Trophoblast cell (in vitro differentiated cells and primary cell): ENCODE results near the gene RGS3.
A peak's percentile ranks its signal among the peaks of the same experiment; 100 is the strongest.

Experiments used
- DNase-seq, 2 donors: peaks; one replicate each; pipeline ENCODE4 v3.0.0-alpha.2; 2016
- H2AFZ ChIP-seq: 2 replicates; pipeline ENCODE4 v1.6.1; 2013; ENCODE audit warnings: low read length, moderate library complexity, mild to moderate bottlenecking; ENCODE audit not compliant: insufficient read depth, poor library complexity
- H2AK5ac ChIP-seq: 2 replicates; pipeline ENCODE4 v1.6.1; 2013; ENCODE audit warnings: mild to moderate bottlenecking, low read length
- H2BK120ac ChIP-seq: 2 replicates; pipeline ENCODE4 v1.6.1; 2013; ENCODE audit warnings: low read length, mild to moderate bottlenecking, moderate library complexity; ENCODE audit not compliant: insufficient read depth, poor library complexity
- H2BK12ac ChIP-seq: 2 replicates; pipeline ENCODE4 v1.6.1; 2013; ENCODE audit warnings: mild to moderate bottlenecking, low read length, moderate library complexity
- H2BK5ac ChIP-seq: 2 replicates; pipeline ENCODE4 v1.6.1; 2013; ENCODE audit warnings: low read length, low read depth, moderate library complexity, mild to moderate bottlenecking; ENCODE audit not compliant: poor library complexity
- H3K14ac ChIP-seq: 2 replicates; pipeline ENCODE4 v1.6.1; 2013; ENCODE audit warnings: mild to moderate bottlenecking, low read length
- H3K18ac ChIP-seq: 2 replicates; pipeline ENCODE4 v1.6.1; 2013; ENCODE audit warnings: mild to moderate bottlenecking, low read length
- H3K23ac ChIP-seq: 2 replicates; pipeline ENCODE4 v1.6.1; 2013; ENCODE audit warnings: low read length
- H3K27ac ChIP-seq: 2 replicates; pipeline ENCODE4 v1.5.1; 2013; ENCODE audit warnings: low read depth, mild to moderate bottlenecking, inconsistent platforms, low read length, moderate library complexity
- H3K27me3 ChIP-seq: 2 replicates; pipeline ENCODE4 v1.6.1; 2013; ENCODE audit warnings: inconsistent platforms, mild to moderate bottlenecking, low read length, moderate library complexity; ENCODE audit not compliant: insufficient read depth
- H3K36me3 ChIP-seq, 2 experiments: 1 replicate in 1 of 2; 2 replicates in 1 of 2; pipeline ENCODE4 v1.6.1; 2013; ENCODE audit warnings: low read length in 2 of 2, mild to moderate bottlenecking in 2 of 2, moderate library complexity in 1 of 2; ENCODE audit not compliant: insufficient read depth in 2 of 2, control insufficient read depth in 1 of 2
- H3K4ac ChIP-seq: 2 replicates; pipeline ENCODE4 v1.6.1; 2013; ENCODE audit warnings: low read depth, mild to moderate bottlenecking, low read length, moderate library complexity
- H3K4me1 ChIP-seq, 2 experiments: 1 replicate in 1 of 2; 2 replicates in 1 of 2; pipeline ENCODE4 v1.6.1; 2013; ENCODE audit warnings: low read length in 2 of 2, mild to moderate bottlenecking in 2 of 2, moderate library complexity in 1 of 2; ENCODE audit not compliant: insufficient read depth in 2 of 2, control insufficient read depth in 1 of 2
- H3K4me2 ChIP-seq: 2 replicates; pipeline ENCODE4 v1.6.1; 2013; ENCODE audit warnings: inconsistent platforms, mild to moderate bottlenecking, low read length, moderate library complexity
- H3K4me3 ChIP-seq: 2 replicates; pipeline ENCODE4 v1.5.1; 2013; ENCODE audit warnings: mild to moderate bottlenecking, low read depth, low read length, inconsistent platforms
- H3K79me1 ChIP-seq: one replicate; pipeline ENCODE4 v1.6.1; 2013; ENCODE audit warnings: low read length
- H3K79me2 ChIP-seq: 2 replicates; pipeline ENCODE4 v1.6.1; 2013; ENCODE audit warnings: low read length, mild to moderate bottlenecking; ENCODE audit not compliant: control insufficient read depth, insufficient read depth, poor library complexity
- H3K9ac ChIP-seq: 2 replicates; pipeline ENCODE4 v1.6.1; 2013; ENCODE audit warnings: mild to moderate bottlenecking, low read length
- H3K9me3 ChIP-seq: 2 replicates; pipeline ENCODE4 v1.6.1; 2013; ENCODE audit warnings: low read depth, mild to moderate bottlenecking, control low read depth, inconsistent platforms, low read length; ENCODE audit not compliant: insufficient read depth
- H4K12ac ChIP-seq: 2 replicates; pipeline ENCODE4 v1.6.1; 2013; ENCODE audit warnings: low read depth, mild to moderate bottlenecking, low read length, moderate library complexity
- H4K8ac ChIP-seq: 2 replicates; pipeline ENCODE4 v1.6.1; 2013; ENCODE audit warnings: low read depth, mild to moderate bottlenecking, low read length, moderate library complexity
- H4K91ac ChIP-seq: one replicate; pipeline ENCODE4 v1.6.1; 2013; ENCODE audit warnings: low read depth, mild to moderate bottlenecking, low read length, moderate library complexity
- WGBS: extraction: QIAGEN DNeasy Blood & Tissue Kit; methylation state at CpG from one replicate; pipeline ENCODE4 v1.1.7; 2013; ENCODE audit warnings: missing lambda C conversion rate; ENCODE audit not compliant: insufficient read length, insufficient coverage; ENCODE audit errors: extremely low coverage; 5-methylcytosine and 5-hydroxymethylcytosine counted together

RGS3 gene

GRCh38 chr9:113588242-113588810 is 124.8 kb downstream of the RGS3 start:
- no CpG with 5 or more reads among the region's 13 CpGs for WGBS
- H3K79me2 ChIP-seq = no peaks in the 10 kb centered on the region
- no peak overlapping the region for H3K14ac ChIP-seq
- no peak overlapping the region for H2AFZ ChIP-seq
- no peak for DNase-seq
- no peaks in the 10 kb centered on the region for H3K9me3 ChIP-seq
- no peak overlapping the region for H2BK120ac ChIP-seq
- no peak overlapping the region for H3K9ac ChIP-seq
- H2BK5ac ChIP-seq = no peak overlapping the region
- H2AK5ac ChIP-seq = no peak overlapping the region
- H3K4me2 ChIP-seq = no peak overlapping the region
- no peak overlapping the region for H3K27ac ChIP-seq
- H4K91ac ChIP-seq = peak overlapping the region; percentile 6
- no peak overlapping the region for H3K4ac ChIP-seq
- H3K23ac ChIP-seq = no peak overlapping the region
- no peak overlapping the region for H3K4me3 ChIP-seq
- no peak overlapping the region for H3K18ac ChIP-seq
- H3K79me1 ChIP-seq = peaks cover 2% of the 10 kb centered on the region
- no peak overlapping the region for H4K8ac ChIP-seq
- peaks cover 6 to 9% of the 10 kb centered on the region in 2 experiments for H3K4me1 ChIP-seq
- H3K27me3 ChIP-seq = no peaks in the 10 kb centered on the region
- peak overlapping the region; percentile 28 for H2BK12ac ChIP-seq
- peaks cover 23 to 32% of the 10 kb centered on the region in 2 experiments for H3K36me3 ChIP-seq
- no peak overlapping the region for H4K12ac ChIP-seq

- Histone ChIP-seq H4K12ac (no peak overlapping the region), H3K4me3 (no peak overlapping the region), H3K27ac (no peak overlapping the region), H3K23ac (no peak overlapping the region), H3K9me3 (no peaks in the 10 kb centered on the region), H3K4me2 (no peak overlapping the region), H2AFZ (no peak overlapping the region), H2AK5ac (no peak overlapping the region), H2BK12ac (peak overlapping the region; percentile 42), H3K36me3 (peaks cover 17 to 26% of the 10 kb centered on the region in 2 experiments), H3K79me1 (peaks cover 2% of the 10 kb centered on the region), H4K8ac (no peak overlapping the region), H3K27me3 (no peaks in the 10 kb centered on the region), H3K9ac (no peak overlapping the region), H2BK5ac (no peak overlapping the region), H4K91ac (no peak overlapping the region), H2BK120ac (no peak overlapping the region), H3K14ac (no peak overlapping the region), H3K18ac (no peak overlapping the region), H3K4ac (no peak overlapping the region), H3K79me2 (no peaks in the 10 kb centered on the region), H3K4me1 (peaks cover 9 to 12% of the 10 kb centered on the region in 2 experiments)
- no peak for DNase-seq
- no CpG with 5 or more reads among the region's 1 CpG for WGBS
Measured at GRCh38 chr9:113588936-113589335, 125.4 kb downstream of the RGS3 start.

GRCh38 chr9:113589407-113589806 is 125.9 kb downstream of the RGS3 start:
- H3K4me1 ChIP-seq = peaks cover 9 to 13% of the 10 kb centered on the region in 2 experiments
- peak overlapping the region; percentile 42 for H2BK12ac ChIP-seq
- H3K18ac ChIP-seq = peak overlapping the region; percentile 35
- peaks cover 6% of the 10 kb centered on the region for H3K79me1 ChIP-seq
- H2AK5ac ChIP-seq = peak overlapping the region; percentile 67
- no peak overlapping the region for H3K4me3 ChIP-seq
- no peak overlapping the region for H2BK5ac ChIP-seq
- H3K36me3 ChIP-seq = peaks cover 13 to 22% of the 10 kb centered on the region in 2 experiments
- no peak overlapping the region for H3K4me2 ChIP-seq
- H3K4ac ChIP-seq = no peak overlapping the region
- H2BK120ac ChIP-seq = no peak overlapping the region
- H3K14ac ChIP-seq = peak overlapping the region; percentile 14
- WGBS = no CpG with 5 or more reads among the region's 7 CpGs
- DNase-seq = no peak
- H3K79me2 ChIP-seq = peaks cover 4% of the 10 kb centered on the region
- H4K12ac ChIP-seq = no peak overlapping the region
- no peak overlapping the region for H3K23ac ChIP-seq
- no peak overlapping the region for H3K9ac ChIP-seq
- no peaks in the 10 kb centered on the region for H3K9me3 ChIP-seq
- peak overlapping the region; percentile 50 for H4K91ac ChIP-seq
- no peaks in the 10 kb centered on the region for H3K27me3 ChIP-seq
- H3K27ac ChIP-seq = no peak overlapping the region
- H2AFZ ChIP-seq = no peak overlapping the region
- no peak overlapping the region for H4K8ac ChIP-seq

DNA sequence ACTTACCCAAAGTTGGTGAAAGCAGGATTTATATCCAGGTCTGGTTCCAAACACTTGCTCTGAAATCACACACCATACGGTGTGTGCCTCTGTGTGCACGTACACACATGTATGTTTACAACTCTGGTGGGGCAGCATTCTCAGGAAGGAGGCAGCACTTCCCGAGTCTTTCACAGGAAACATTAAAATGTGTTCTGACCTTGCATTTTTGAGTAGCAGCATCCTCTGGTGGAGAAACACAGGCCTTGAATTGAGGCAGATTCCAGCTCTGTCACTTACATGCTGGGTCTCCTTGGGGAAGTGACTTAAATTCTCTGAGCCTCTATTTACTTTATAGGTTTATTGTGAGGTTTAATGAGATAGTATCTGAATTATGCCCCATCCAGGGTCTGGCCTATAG is 126.4 kb downstream of the RGS3 start:
- peaks cover 12 to 17% of the 10 kb centered on the region in 2 experiments for H3K4me1 ChIP-seq

More for the DNA sequence above, 126.4 kb downstream of the RGS3 start:
- Histone ChIP-seq H2BK120ac (no peak overlapping the region), H3K4me3 (no peak overlapping the region), H3K36me3 (peaks cover 12 to 22% of the 10 kb centered on the region in 2 experiments), H3K27me3 (no peaks in the 10 kb centered on the region), H4K12ac (no peak overlapping the region), H4K8ac (no peak overlapping the region), H3K79me2 (peaks cover 9% of the 10 kb centered on the region), H2AK5ac (no peak overlapping the region), H3K4me2 (no peak overlapping the region), H4K91ac (peak overlapping the region; percentile 50), H2AFZ (no peak overlapping the region), H3K18ac (no peak overlapping the region), H3K79me1 (peaks cover 11% of the 10 kb centered on the region), H3K27ac (no peak overlapping the region), H3K4ac (no peak overlapping the region), H3K9ac (no peak overlapping the region), H2BK5ac (no peak overlapping the region), H3K9me3 (no peaks in the 10 kb centered on the region), H3K23ac (no peak overlapping the region), H2BK12ac (no peak overlapping the region), H3K14ac (no peak overlapping the region)
- no CpG with 5 or more reads among the region's 3 CpGs for WGBS
- peak in 1 of 2 donors; percentile 34 for DNase-seq
